HEK293 (cell line): ENCODE data around the gene DERL2.

Experiments used
- ATF2 ChIP-seq: fragments of 450-650 bp; formaldehyde crosslinking; IDR thresholded peaks from 2 replicates; pipeline ENCODE4 v1.5.1; 2016; ENCODE audit warnings: missing biosample characterization, missing genetic modification characterization, low read depth
- GFI1B ChIP-seq: fragments of 450-650 bp; formaldehyde crosslinking; IDR thresholded peaks from 2 replicates; pipeline ENCODE4 v1.5.1; 2016; ENCODE audit warnings: missing biosample characterization, missing genetic modification characterization
- GLI4 ChIP-seq: fragments of 450-650 bp; formaldehyde crosslinking; IDR thresholded peaks from 2 replicates; pipeline ENCODE4 v1.5.1; 2016; ENCODE audit warnings: missing biosample characterization, missing genetic modification characterization
- GLIS1 ChIP-seq: fragments of 450-650 bp; formaldehyde crosslinking; IDR thresholded peaks from 2 replicates; pipeline ENCODE4 v1.5.1; 2016; ENCODE audit warnings: missing biosample characterization, missing genetic modification characterization
- HOXA7 ChIP-seq: sonication (generic); formaldehyde crosslinking; IDR thresholded peaks from 2 replicates; pipeline ENCODE4 v1.8.1; 2022; ENCODE audit warnings: missing genetic modification reagents, borderline replicate concordance
- KLF7 ChIP-seq: fragments of 450-650 bp; formaldehyde crosslinking; IDR thresholded peaks from 2 replicates; pipeline ENCODE4 v1.5.1; 2016; ENCODE audit warnings: missing biosample characterization, missing genetic modification characterization, borderline replicate concordance
- RBAK ChIP-seq: fragments of 450-650 bp; formaldehyde crosslinking; IDR thresholded peaks from 2 replicates; pipeline ENCODE4 v1.5.1; 2016; ENCODE audit warnings: missing biosample characterization, missing genetic modification characterization
- REPIN1 ChIP-seq: fragments of 450-650 bp; formaldehyde crosslinking; IDR thresholded peaks from 2 replicates; pipeline ENCODE4 v1.5.1; 2017; ENCODE audit warnings: missing biosample characterization, missing genetic modification characterization, low read depth
- SCRT2 ChIP-seq: fragments of 450-650 bp; formaldehyde crosslinking; IDR thresholded peaks from 2 replicates; pipeline ENCODE4 v1.5.1; 2016; ENCODE audit warnings: missing biosample characterization, missing genetic modification characterization
- YY2 ChIP-seq: fragments of 450-650 bp; formaldehyde crosslinking; IDR thresholded peaks from 2 replicates; pipeline ENCODE4 v1.5.1; 2016; ENCODE audit warnings: missing biosample characterization, missing genetic modification characterization
- ZBTB1 ChIP-seq: fragments of 450-650 bp; formaldehyde crosslinking; IDR thresholded peaks from 2 replicates; pipeline ENCODE4 v1.5.1; 2016; ENCODE audit warnings: missing biosample characterization, missing genetic modification characterization
- ZBTB21 ChIP-seq: fragments of 450-650 bp; formaldehyde crosslinking; IDR thresholded peaks from 2 replicates; pipeline ENCODE4 v1.5.1; 2017; ENCODE audit warnings: missing biosample characterization, missing genetic modification characterization
- ZFHX2 ChIP-seq: fragments of 450-650 bp; formaldehyde crosslinking; conservative IDR thresholded peaks from 2 replicates; pipeline ENCODE4 v1.5.1; 2016; ENCODE audit warnings: missing biosample characterization, missing genetic modification characterization
- ZFP37 ChIP-seq: fragments of 450-650 bp; formaldehyde crosslinking; IDR thresholded peaks from 2 replicates; pipeline ENCODE4 v1.5.1; 2016; ENCODE audit warnings: missing biosample characterization, missing genetic modification characterization
- ZNF19 ChIP-seq: fragments of 450-650 bp; formaldehyde crosslinking; IDR thresholded peaks from 2 replicates; pipeline ENCODE4; 2016; ENCODE audit warnings: missing biosample characterization, missing genetic modification characterization, low read depth
- ZNF311 ChIP-seq: fragments of 450-650 bp; formaldehyde crosslinking; IDR thresholded peaks from 2 replicates; pipeline ENCODE4 v1.5.1; 2017; ENCODE audit warnings: missing biosample characterization, missing genetic modification characterization, borderline replicate concordance
- ZNF335 ChIP-seq: fragments of 450-650 bp; formaldehyde crosslinking; conservative IDR thresholded peaks from 2 replicates; pipeline ENCODE4 v1.5.1; 2016; ENCODE audit warnings: missing biosample characterization, missing genetic modification characterization
- ZNF366 ChIP-seq: fragments of 450-650 bp; formaldehyde crosslinking; conservative IDR thresholded peaks from 2 replicates; pipeline ENCODE4 v1.5.1; 2016; ENCODE audit warnings: missing biosample characterization, missing genetic modification characterization
- ZNF37A ChIP-seq: fragments of 450-650 bp; IDR thresholded peaks from 2 replicates; pipeline ENCODE4 v1.5.1; 2018; ENCODE audit warnings: missing biosample characterization, missing genetic modification characterization
- ZNF394 ChIP-seq: fragments of 450-650 bp; formaldehyde crosslinking; IDR thresholded peaks from 2 replicates; pipeline ENCODE4 v1.5.1; 2016; ENCODE audit warnings: missing biosample characterization, missing genetic modification characterization, mild to moderate bottlenecking, moderate library complexity, borderline replicate concordance
- ZNF423 ChIP-seq: fragments of 450-650 bp; formaldehyde crosslinking; IDR thresholded peaks from 2 replicates; pipeline ENCODE4 v1.5.1; 2016; ENCODE audit warnings: missing biosample characterization, missing genetic modification characterization
- ZNF433 ChIP-seq: fragments of 450-650 bp; formaldehyde crosslinking; IDR thresholded peaks from 2 replicates; pipeline ENCODE4 v1.5.1; 2016; ENCODE audit warnings: missing biosample characterization, missing genetic modification characterization, low read depth
- ZNF473 ChIP-seq: fragments of 450-650 bp; formaldehyde crosslinking; IDR thresholded peaks from 2 replicates; pipeline ENCODE4 v1.5.1; 2017; ENCODE audit warnings: missing biosample characterization, missing genetic modification characterization
- ZNF501 ChIP-seq: fragments of 450-650 bp; formaldehyde crosslinking; IDR thresholded peaks from 2 replicates; pipeline ENCODE4 v1.5.1; 2016; ENCODE audit warnings: missing biosample characterization, missing genetic modification characterization
- ZNF558 ChIP-seq: fragments of 450-650 bp; formaldehyde crosslinking; IDR thresholded peaks from 2 replicates; pipeline ENCODE4 v1.5.1; 2016; ENCODE audit warnings: missing biosample characterization, missing genetic modification characterization
- ZNF561 ChIP-seq: fragments of 450-650 bp; IDR thresholded peaks from 2 replicates; pipeline ENCODE4 v1.5.1; 2018; ENCODE audit warnings: missing biosample characterization, missing genetic modification characterization, borderline replicate concordance
- ZNF571 ChIP-seq: fragments of 450-650 bp; formaldehyde crosslinking; IDR thresholded peaks from 2 replicates; pipeline ENCODE4 v1.5.0; 2017; ENCODE audit warnings: missing biosample characterization, missing genetic modification characterization
- ZNF654 ChIP-seq: fragments of 450-650 bp; formaldehyde crosslinking; IDR thresholded peaks from 2 replicates; pipeline ENCODE4 v1.5.1; 2016; ENCODE audit warnings: low read depth, missing biosample characterization, missing genetic modification characterization
- ZNF692 ChIP-seq: fragments of 450-650 bp; formaldehyde crosslinking; IDR thresholded peaks from 2 replicates; pipeline ENCODE4 v1.5.1; 2016; ENCODE audit warnings: missing biosample characterization, missing genetic modification characterization
- ZNF76 ChIP-seq: fragments of 450-650 bp; formaldehyde crosslinking; IDR thresholded peaks from 2 replicates; pipeline ENCODE4; 2016; ENCODE audit warnings: low read depth, missing biosample characterization, missing genetic modification characterization, borderline replicate concordance
- ZNF776 ChIP-seq: fragments of 450-650 bp; formaldehyde crosslinking; IDR thresholded peaks from 2 replicates; pipeline ENCODE4 v1.5.0; 2017; ENCODE audit warnings: missing biosample characterization, missing genetic modification characterization, borderline replicate concordance
- ZNF777 ChIP-seq: fragments of 450-650 bp; formaldehyde crosslinking; IDR thresholded peaks from 2 replicates; pipeline ENCODE4 v1.5.1; 2017; ENCODE audit warnings: missing biosample characterization, missing genetic modification characterization, borderline replicate concordance
- TF ChIP-seq, protein P1 (sequence below): fragments of 450-650 bp; formaldehyde crosslinking; IDR thresholded peaks from 2 replicates; pipeline ENCODE4 v1.5.1; 2016; ENCODE audit warnings: missing biosample characterization, missing genetic modification characterization
- TF ChIP-seq, protein P2 (sequence below): fragments of 450-650 bp; formaldehyde crosslinking; IDR thresholded peaks from 2 replicates; pipeline ENCODE4 v1.5.1; 2016; ENCODE audit warnings: missing biosample characterization, missing genetic modification characterization

DERL2 gene

GRCh38 chr17:5485270-5486205 is at the start of gene DERL2 (continued):
- TF ChIP-seq RBAK (tag by site-specific recombination) (no peak), SCRT2 (tag by site-specific recombination) (no peak), ZNF501 (tag by site-specific recombination) (peak; percentile 24; the same call in 1 of the 2 replicates), GLI4 (0 out of 2 replicates have a peak, but pooled peaks have one; percentile 58), ZNF692 (tag by site-specific recombination) (peak; percentile 16; the same call in 1 of the 2 replicates), ZNF473 (tag by site-specific recombination) (no peak), ZNF776 (tag by site-specific recombination) (no peak), ZNF394 (tag by site-specific recombination) (peak; percentile 42; the same call in 1 of the 2 replicates), ZBTB21 (tag by site-specific recombination) (peak; percentile 49; the same call in 1 of the 2 replicates), ZBTB1 (no peak), ZNF654 (no peak), GFI1B (no peak), ZNF76 (tag by site-specific recombination) (peak; percentile 35; the same call in 1 of the 2 replicates), ZNF558 (tag by site-specific recombination) (no peak), ZFHX2 (tag by site-specific recombination) (peak; percentile 69), GLIS1 (tag by site-specific recombination) (peak; percentile 72), ZNF19 (tag by site-specific recombination) (no peak), ZNF433 (tag by site-specific recombination) (no peak), ZNF366 (tag by site-specific recombination) (no peak), ZFP37 (tag by site-specific recombination) (peak; percentile 60; the same call in 1 of the 2 replicates), ZNF37A (tag by site-specific recombination) (no peak), ZNF311 (no peak), ZNF423 (tag by site-specific recombination) (0 out of 2 replicates have a peak, but pooled peaks have one; percentile 23), ATF2 (tag by site-specific recombination) (no peak), HOXA7 (CRISPR knock-in tag) (no peak), ZNF561 (tag by site-specific recombination) (no peak), KLF7 (tag by site-specific recombination) (peak; percentile 38; the same call in 1 of the 2 replicates), ZNF777 (no peak), ZNF335 (no peak), REPIN1 (tag by site-specific recombination) (no peak), ZNF571 (tag by site-specific recombination) (no peak), YY2 (tag by site-specific recombination) (peak; percentile 64)
- TF ChIP-seq, protein P1, sequence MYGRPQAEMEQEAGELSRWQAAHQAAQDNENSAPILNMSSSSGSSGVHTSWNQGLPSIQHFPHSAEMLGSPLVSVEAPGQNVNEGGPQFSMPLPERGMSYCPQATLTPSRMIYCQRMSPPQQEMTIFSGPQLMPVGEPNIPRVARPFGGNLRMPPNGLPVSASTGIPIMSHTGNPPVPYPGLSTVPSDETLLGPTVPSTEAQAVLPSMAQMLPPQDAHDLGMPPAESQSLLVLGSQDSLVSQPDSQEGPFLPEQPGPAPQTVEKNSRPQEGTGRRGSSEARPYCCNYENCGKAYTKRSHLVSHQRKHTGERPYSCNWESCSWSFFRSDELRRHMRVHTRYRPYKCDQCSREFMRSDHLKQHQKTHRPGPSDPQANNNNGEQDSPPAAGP = peak; percentile 78; the same call in 1 of the 2 replicates
- TF ChIP-seq, protein P2, sequence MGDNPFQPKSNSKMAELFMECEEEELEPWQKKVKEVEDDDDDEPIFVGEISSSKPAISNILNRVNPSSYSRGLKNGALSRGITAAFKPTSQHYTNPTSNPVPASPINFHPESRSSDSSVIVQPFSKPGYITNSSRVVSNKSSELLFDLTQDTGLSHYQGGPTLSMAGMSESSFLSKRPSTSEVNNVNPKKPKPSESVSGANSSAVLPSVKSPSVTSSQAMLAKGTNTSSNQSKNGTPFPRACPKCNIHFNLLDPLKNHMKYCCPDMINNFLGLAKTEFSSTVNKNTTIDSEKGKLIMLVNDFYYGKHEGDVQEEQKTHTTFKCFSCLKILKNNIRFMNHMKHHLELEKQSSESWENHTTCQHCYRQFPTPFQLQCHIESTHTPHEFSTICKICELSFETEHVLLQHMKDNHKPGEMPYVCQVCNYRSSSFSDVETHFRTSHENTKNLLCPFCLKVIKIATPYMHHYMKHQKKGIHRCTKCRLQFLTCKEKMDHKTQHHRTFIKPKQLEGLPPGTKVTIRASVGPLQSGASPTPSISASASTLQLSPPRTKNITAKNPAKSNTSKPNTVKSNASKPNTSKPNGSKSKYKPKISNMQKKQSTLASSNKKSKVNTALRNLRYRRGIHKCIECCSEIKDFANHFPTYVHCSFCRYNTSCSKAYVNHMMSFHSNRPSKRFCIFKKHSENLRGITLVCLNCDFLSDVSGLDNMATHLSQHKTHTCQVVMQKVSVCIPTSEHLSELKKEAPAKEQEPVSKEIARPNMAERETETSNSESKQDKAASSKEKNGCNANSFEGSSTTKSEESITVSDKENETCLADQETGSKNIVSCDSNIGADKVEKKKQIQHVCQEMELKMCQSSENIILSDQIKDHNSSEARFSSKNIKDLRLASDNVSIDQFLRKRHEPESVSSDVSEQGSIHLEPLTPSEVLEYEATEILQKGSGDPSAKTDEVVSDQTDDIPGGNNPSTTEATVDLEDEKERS (tag by site-specific recombination) = no peak
